Activated T-helper 1 cell treated with anti-CD3 and anti-CD28 coated beads, Interleukin-2, amount 50 U/mL, for 16 hours (primary cell): ENCODE measurements around the gene CASP8AP2.
"Not testable (repeated sequence)": the region's sequence is repeated elsewhere in the genome, so short reads cannot be mapped to it uniquely, and the experiment has no call there.

Source experiments
- DNase-seq, 2 donors: peaks; one replicate each; pipeline ENCODE4 v3.0.0-alpha.2; 2020; ENCODE audit warnings: low read depth in 1 of 2, low spot score in 1 of 2

The CASP8AP2 gene

DNA sequence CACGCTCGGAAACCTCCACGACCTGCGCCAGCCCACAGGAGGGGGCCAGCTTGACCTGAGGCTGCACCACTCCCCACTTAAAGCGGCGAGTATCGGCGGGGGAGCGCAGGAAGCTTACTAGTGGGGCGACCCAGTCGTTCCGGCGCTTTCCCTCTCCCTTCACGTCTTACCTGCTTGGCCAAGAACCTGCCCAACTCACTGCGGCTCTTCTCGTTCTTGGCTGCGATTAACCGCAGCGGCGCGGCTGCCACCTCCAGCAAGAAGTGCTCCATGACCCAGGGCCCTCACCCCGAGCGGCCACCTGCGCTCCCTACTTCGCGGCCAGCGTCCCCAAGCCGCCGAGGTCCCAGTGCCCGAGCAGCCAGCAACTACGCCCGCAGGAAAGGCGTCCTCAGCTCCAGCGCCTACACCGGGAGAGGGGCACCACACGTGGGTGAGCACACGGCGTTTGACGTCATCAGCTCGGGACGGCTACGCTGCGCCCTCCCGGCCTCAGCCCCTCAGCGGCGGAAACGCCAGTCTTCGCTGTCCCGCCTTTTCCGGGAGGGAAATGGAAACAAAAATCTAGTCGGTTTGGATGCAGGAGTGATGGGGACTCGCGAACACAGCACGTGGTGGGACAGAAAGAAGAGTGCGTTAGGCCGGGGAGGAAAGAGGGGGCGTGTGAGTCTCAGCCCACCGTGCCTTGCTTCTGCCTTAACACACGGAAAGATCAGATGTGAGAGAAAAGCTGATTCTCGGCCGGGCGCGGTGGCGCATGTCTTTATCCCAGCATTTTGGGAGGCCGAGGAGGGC, 10.1 kb upstream of the CASP8AP2 start, which contains the start of gene MDN1:
MDN1 (minus strand) TSS at position 459 of the 795 bp plus-strand sequence; CDS start at position 272, 187 bp downstream.
- peak; percentile 71 to 84 for DNase-seq

GRCh38 chr6:89826029-89826528, 3.6 kb upstream of the CASP8AP2 start:
- no peak for DNase-seq

DNA sequence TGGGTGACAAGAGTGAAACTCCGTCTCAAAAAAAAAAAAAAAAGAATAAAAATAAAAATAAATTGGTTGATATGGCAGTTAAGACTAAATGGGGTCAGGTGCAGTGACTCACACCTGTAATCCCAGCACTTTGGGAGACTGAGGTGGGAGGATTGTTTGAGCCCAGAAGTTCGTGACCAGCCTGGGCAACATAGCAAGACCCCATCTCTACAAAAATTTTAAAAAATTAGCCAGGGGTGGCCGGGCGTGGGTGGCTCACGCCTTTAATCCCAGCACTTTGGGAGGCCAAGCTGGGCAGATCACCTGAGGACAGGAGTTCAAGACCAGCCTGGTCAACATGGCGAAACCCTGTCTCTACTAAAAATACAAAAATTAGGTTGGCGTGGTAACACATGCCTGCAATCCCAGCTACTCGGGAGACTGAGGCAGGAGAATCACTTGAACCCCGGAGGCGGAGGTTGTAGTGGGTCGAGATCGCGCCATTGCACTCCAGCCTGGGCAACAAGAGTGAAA, 1.1 kb upstream of the CASP8AP2 start:
- DNase-seq: not testable (repeated sequence)

DNA sequence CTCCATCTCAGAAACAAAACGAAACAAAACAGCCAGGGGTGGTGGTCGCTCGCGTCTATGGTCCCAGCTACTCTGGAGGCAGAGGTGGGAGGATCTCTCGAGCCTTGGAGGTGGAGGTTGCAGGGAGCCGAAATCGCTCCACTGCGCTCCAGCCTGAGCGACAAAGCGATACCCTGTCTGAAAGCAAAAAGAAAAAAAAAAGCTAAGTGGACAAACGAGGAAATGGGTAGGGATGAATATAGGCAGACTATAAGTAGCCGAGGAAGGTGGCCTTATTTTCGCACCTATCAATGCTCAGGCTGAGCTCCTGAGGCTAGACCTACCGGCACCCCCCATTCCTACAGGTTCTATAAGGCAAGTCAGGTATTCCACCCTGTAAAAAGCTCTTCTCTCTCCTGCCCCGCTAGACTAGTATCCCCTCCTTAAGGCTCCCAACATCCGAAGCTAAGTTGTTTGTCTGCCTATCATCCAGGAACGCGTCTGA, 650 bp upstream of the CASP8AP2 start:
- DNase-seq: no peak

- no peak for DNase-seq
Measured at GRCh38 chr6:89830170-89830809, 610 bp downstream of the CASP8AP2 start.

DNA sequence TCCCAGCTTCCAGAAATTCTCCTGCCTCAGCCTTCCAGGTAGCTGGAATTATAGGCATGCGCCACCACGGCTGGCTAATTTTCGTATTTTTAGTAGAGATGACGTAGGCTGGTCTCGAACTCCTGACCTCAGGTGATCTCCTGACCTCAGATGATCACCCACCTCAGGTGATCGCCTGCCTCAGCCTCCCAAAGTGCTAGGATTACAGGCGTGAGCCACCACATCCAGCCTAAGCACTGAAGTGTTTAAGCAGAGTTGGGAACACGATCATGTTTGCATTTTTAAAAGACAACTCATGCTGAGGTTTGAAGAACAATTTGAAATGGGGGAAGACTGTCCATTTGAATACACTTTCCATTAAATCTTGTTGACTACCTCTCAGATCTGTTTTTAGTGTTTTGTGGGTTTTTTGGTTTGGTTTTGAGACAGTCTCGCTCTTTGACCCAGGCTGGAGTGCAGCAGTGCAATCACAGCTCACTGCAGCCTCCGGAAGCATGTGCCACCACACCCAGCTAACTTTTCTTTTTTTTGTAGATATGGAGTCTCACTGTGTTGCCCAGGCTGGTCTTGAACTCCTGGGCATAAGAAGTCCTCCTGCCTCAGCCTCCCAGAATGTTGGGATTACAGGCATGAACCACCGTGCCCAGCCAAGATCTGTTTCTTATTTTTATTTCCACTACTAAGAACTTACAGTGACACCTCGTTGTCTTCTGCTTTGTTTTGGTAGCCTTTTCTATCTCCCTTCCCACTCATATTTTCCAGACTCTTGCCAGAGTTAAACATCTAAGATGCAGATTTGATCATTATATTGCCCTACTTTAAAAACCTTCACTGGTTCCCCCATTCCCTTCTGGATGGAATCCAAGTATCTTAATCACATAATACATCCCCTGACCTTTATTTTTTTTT, 5.5 kb downstream of the CASP8AP2 start:
- no peak for DNase-seq

GRCh38 chr6:89836639-89837222, 7.1 kb downstream of the CASP8AP2 start:
- DNase-seq: no peak

DNA sequence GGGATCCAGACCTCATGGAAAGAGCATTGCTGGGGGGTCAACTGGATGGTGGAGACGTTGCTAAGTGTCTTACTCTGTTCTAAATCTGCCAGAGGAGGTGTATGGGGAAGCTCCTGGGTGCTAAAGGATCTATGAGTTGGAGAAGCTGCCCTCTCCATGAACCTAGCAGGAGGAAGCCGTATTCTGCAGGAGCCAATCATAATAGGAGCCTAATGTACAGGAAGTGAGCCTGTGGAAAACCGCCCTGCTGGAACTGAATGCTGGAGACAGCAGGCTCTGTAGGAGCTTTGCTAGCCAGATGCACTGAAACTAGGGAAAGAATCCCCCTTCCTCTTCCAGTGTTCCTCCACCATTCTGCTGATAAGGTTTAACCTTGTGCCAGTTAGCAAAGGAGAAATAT, 10.9 kb downstream of the CASP8AP2 start:
- no peak for DNase-seq

- DNase-seq: no peak
Measured at GRCh38 chr6:89842228-89842627, 12.5 kb downstream of the CASP8AP2 start.

GRCh38 chr6:89843070-89843469, 13.4 kb downstream of the CASP8AP2 start:
- no peak for DNase-seq

DNA sequence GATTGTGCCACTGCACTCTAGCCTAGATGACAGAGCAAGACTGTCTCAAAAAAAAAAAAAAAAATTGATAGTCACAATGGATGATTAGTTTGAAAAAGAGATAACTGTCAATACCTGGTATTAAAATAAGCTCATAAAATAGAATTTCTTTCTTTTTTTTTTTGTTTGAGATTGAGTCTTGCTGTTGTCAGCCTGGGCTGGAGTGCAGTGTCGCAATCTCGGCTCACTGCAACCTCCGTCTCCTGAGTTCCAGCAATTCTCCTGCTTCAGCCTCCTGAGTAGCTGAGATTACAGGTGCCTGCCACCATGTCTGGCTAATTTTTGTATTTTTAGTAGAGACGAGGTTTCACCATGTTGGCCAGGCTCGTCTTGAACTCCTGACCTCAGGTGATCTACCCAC, 17.8 kb downstream of the CASP8AP2 start:
- not testable (repeated sequence) for DNase-seq

- no peak for DNase-seq
Measured at GRCh38 chr6:89853068-89853467, 23.4 kb downstream of the CASP8AP2 start.

DNA sequence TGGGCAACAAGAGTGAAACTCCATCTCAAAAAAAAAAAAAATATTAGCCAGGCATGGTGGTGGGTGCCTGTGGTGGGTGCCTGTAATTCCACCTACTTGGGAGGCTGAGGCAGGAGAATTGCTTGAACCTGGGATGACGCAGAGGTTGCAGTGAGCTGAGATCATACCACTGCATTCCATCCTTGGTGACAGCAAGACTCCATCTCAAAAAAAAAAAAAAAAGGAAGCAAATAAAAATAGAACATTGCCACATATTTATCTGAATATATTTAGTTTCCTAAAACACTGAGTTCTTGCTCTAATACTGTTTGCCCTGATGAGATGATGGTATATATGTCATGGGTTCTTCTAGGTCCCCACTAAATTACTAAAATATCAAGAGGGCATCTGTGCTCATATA, 28.4 kb downstream of the CASP8AP2 start:
- DNase-seq: no peak

DNA sequence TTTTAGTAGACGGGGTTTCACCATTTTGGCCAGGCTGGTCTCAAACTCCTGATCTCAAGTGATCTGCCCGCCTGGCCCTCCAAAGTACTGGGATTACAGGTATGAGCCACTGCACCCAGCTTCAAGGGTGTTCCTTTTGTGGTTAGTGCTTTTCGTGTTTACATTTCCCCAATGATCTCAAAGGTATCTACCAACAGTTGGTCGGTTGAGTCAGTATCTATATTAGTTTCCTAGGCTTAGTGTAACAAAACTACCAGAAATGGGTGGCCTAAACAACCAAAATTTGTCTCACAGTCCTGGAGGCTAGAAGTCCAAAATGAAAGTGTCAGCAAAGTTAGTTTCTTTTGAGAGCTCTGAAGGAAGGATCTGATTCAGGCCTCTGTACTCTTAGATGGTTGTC, 30.1 kb downstream of the CASP8AP2 start:
- DNase-seq: no peak

- no peak for DNase-seq
Measured at GRCh38 chr6:89862273-89862672, 32.6 kb downstream of the CASP8AP2 start.

DNA sequence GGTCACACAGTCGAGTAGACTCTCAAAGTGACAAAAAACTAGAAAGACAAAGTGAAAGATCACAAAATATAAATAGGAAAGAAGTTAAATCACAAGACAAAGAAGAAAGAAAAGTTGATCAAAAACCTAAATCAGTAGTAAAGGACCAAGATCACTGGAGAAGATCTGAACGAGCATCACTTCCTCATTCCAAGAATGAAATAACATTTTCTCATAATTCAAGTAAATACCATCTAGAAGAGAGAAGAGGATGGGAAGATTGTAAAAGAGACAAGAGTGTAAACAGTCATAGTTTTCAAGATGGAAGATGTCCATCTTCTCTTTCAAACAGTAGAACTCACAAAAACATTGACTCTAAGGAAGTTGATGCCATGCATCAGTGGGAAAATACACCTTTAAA, 33.0 kb downstream of the CASP8AP2 start:
- no peak for DNase-seq

- no peak for DNase-seq
Measured at GRCh38 chr6:89866024-89866678, 36.5 kb downstream of the CASP8AP2 start.

- no peak for DNase-seq
Measured at GRCh38 chr6:89873721-89874120, 44.0 kb downstream of the CASP8AP2 start.

DNA sequence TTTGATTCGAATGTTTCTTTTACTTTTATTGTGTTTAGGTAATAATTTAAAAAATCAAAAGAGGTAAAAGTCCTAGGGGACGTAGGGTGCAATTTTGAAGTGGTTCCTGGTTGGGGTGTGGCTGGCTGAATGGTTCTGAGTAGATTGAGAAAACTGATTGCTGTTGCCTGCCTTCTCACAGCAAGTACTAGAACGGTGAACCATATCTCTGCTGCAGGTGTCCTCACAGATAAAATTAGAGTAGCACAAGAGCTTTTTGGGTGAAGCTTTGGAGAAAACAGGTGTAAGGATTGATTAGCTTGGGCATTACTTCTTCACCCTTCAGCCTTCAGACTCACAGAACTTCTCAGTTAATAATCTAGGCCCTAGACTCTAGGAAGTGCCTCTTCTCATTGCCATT, 44.8 kb downstream of the CASP8AP2 start:
- no peak for DNase-seq
